Liver (tissue), 9 donors: ENCODE results near the gene TNNT3. TPM values are rescaled to one million over a fixed set of nuclear protein-coding genes. Genes with fewer than 3 reads are reported as not detected.

Experiments used
- DNase-seq: peaks from one replicate; pipeline ENCODE4 v3.0.0-alpha.2; 2017; ENCODE audit warnings: low spot score
- H3K27ac ChIP-seq, 2 donors: one replicate each; pipeline ENCODE4 v1.7.0; 2013; ENCODE audit warnings: inconsistent platforms in 2 of 2, low read length in 2 of 2, control low read depth in 1 of 2, low read depth in 1 of 2, mild to moderate bottlenecking in 1 of 2
- H3K27me3 ChIP-seq, 4 donors: one replicate each; pipeline versions ENCODE4 v1.6.1 to v1.7.0; 2013; ENCODE audit warnings: low read length in 3 of 4, inconsistent platforms in 1 of 4, mild to moderate bottlenecking in 1 of 4, moderate library complexity in 1 of 4; ENCODE audit not compliant: control insufficient read depth in 4 of 4, insufficient read depth in 4 of 4
- H3K36me3 ChIP-seq, 4 donors: one replicate each; pipeline versions ENCODE4 v1.6.1 to v1.7.0; 2013; ENCODE audit warnings: low read length in 3 of 4, mild to moderate bottlenecking in 3 of 4, low read depth in 1 of 4, moderate library complexity in 1 of 4; ENCODE audit not compliant: control insufficient read depth in 4 of 4, insufficient read depth in 3 of 4
- H3K4me1 ChIP-seq, 4 donors: one replicate each; pipeline versions ENCODE4 v1.6.1 to v1.7.0; 2013; ENCODE audit warnings: low read length in 3 of 4, mild to moderate bottlenecking in 3 of 4, moderate library complexity in 1 of 4; ENCODE audit not compliant: control insufficient read depth in 4 of 4, insufficient read depth in 4 of 4
- H3K4me3 ChIP-seq, 3 donors: one replicate each; pipeline versions ENCODE4 v1.6.1 to v1.7.0; 2013; ENCODE audit warnings: low read length in 3 of 3, control low read depth in 1 of 3, low read depth in 1 of 3, mild to moderate bottlenecking in 1 of 3
- H3K9ac ChIP-seq, 2 donors: one replicate each; pipeline ENCODE4 v1.7.0; 2013; ENCODE audit warnings: low read length in 2 of 2, mild to moderate bottlenecking in 2 of 2, moderate library complexity in 2 of 2, control low read depth in 1 of 2, low read depth in 1 of 2
- H3K9me3 ChIP-seq, 4 donors: one replicate each; pipeline versions ENCODE4 v1.6.1 to v1.7.0; 2013; ENCODE audit warnings: low read length in 3 of 4; ENCODE audit not compliant: control insufficient read depth in 4 of 4
- FOXA1 ChIP-seq: IDR thresholded peaks from 2 replicates; pipeline ENCODE4 v1.6.1; 2016; ENCODE audit warnings: antibody characterized with exemption
- FOXA2 ChIP-seq: IDR thresholded peaks from 2 replicates; pipeline ENCODE4 v1.6.1; 2016; ENCODE audit warnings: antibody characterized with exemption
- GABPA ChIP-seq, 2 donors: IDR thresholded peaks in 1 of 2; conservative IDR thresholded peaks in 1 of 2; 2 replicates each; pipeline ENCODE4 v1.6.1; 2016; ENCODE audit warnings: antibody characterized with exemption in 2 of 2, mild to moderate bottlenecking in 1 of 2, moderate library complexity in 1 of 2
- HNF4A ChIP-seq, 2 donors: conservative IDR thresholded peaks; 2 replicates each; pipeline ENCODE4 v1.6.1; 2016; ENCODE audit warnings: antibody characterized with exemption in 2 of 2, mild to moderate bottlenecking in 2 of 2
- HNF4G ChIP-seq: IDR thresholded peaks from 2 replicates; pipeline ENCODE4 v1.6.1; 2016; ENCODE audit warnings: antibody characterized with exemption
- RAD21 ChIP-seq, 2 donors: IDR thresholded peaks; 2 replicates each; pipeline ENCODE4 v1.6.1; 2016; ENCODE audit warnings: antibody characterized with exemption in 2 of 2, mild to moderate bottlenecking in 2 of 2
- RXRA ChIP-seq, 2 donors: IDR thresholded peaks; 2 replicates each; pipeline ENCODE4 v1.6.1; 2017 to 2018; ENCODE audit warnings: antibody characterized with exemption in 2 of 2, mild to moderate bottlenecking in 1 of 2
- SP1 ChIP-seq: IDR thresholded peaks from 2 replicates; pipeline ENCODE4 v1.6.1; 2018; ENCODE audit warnings: antibody characterized with exemption, mild to moderate bottlenecking
- YY1 ChIP-seq: IDR thresholded peaks from 2 replicates; pipeline ENCODE4 v1.6.1; 2016; ENCODE audit warnings: antibody characterized with exemption, mild to moderate bottlenecking
- whole genome bisulfite sequencing: extraction: QIAGEN DNeasy Blood & Tissue Kit; methylation state at CpG from one replicate; pipeline ENCODE4 v1.1.7; 2013; 5-methylcytosine and 5-hydroxymethylcytosine counted together
- polyA plus RNA-seq, 2 donors: library from polyadenylated mRNA; stranded (reverse) in 1 of 2; unstranded in 1 of 2; fragments of 200-250 nt in 1 of 2; fragments of >200 nt in 1 of 2; fragmentation: Nextera tagmentation in 1 of 2; extraction: Ambion mirVana in 1 of 2; gene quantifications; one replicate each; pipeline versions ENCODE4 v1.2.1 to v1.2.3, GENCODE V29; 2013 to 2015
- total RNA-seq, 2 donors: library from RNA; depleted of rRNA; stranded (reverse); fragments of >200 nt; gene quantifications; one replicate each; pipeline ENCODE4 v1.2.3, GENCODE V29; 2014
- TF ChIP-seq, protein P1 (sequence below): IDR thresholded peaks from 2 replicates; pipeline ENCODE4 v1.6.1; 2016; ENCODE audit warnings: antibody characterized with exemption, mild to moderate bottlenecking
- TF ChIP-seq, protein P2 (sequence below): IDR thresholded peaks from 2 replicates; pipeline ENCODE4 v1.6.1; 2016; ENCODE audit warnings: antibody characterized with exemption
- TF ChIP-seq, protein P3 (sequence below): IDR thresholded peaks from 2 replicates; pipeline ENCODE4 v1.6.1; 2016; ENCODE audit warnings: antibody characterized with exemption
- TF ChIP-seq, protein P4 (sequence below): fragments of 150-350 bp; IDR thresholded peaks from 2 replicates; pipeline ENCODE4 v1.5.1; 2017; ENCODE audit warnings: improper control_type of control experiment, low read depth, low read length; ENCODE audit not compliant: missing input control
- donor health status: healthy.
- donor health status: healthy.
- donor health status: healthy.
- donor health status: healthy.
- donor health status: healthy.

TNNT3 gene
- total and polyA plus RNA-seq, 4 donors = 0.06 to 0.14 TPM; not detected in 2

DNA sequence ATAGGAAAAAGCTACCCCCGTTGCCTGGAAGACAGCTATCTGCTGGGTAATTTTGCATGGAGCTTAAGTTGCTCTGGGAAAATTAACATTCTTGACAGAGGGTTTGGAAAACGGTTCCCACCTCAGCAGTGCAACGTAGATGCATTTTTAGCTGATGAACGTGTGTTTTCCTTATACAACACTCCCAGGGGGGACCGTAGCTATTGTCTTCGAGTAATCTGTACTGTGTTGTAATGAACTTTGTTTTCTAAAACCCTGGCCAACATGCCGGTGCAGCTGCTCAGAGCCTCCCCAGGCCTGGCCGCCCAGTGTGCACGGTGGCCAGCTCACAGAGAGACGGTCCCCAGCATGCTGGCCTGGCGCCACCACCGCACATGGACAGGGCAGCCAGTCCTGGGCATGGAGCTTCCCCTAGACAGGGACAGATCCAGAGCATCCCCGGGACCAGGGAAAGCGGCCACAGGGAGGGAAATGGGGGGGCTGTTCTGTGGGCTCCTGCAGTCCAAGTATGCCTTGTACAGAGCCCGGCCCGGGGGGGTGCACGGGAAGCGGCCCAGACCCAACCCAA, 2.2 kb downstream of the TNNT3 start:
- Histone ChIP-seq H3K36me3 (no peaks in the 10 kb centered on the region), H3K9ac (no peak overlapping the region), H3K4me3 (no peak overlapping the region), H3K9me3 (no peaks in the 10 kb centered on the region), H3K27ac (no peak overlapping the region), H3K27me3 (no peaks in the 10 kb centered on the region), H3K4me1 (no peaks in the 10 kb centered on the region)
- TF ChIP-seq, protein P1, sequence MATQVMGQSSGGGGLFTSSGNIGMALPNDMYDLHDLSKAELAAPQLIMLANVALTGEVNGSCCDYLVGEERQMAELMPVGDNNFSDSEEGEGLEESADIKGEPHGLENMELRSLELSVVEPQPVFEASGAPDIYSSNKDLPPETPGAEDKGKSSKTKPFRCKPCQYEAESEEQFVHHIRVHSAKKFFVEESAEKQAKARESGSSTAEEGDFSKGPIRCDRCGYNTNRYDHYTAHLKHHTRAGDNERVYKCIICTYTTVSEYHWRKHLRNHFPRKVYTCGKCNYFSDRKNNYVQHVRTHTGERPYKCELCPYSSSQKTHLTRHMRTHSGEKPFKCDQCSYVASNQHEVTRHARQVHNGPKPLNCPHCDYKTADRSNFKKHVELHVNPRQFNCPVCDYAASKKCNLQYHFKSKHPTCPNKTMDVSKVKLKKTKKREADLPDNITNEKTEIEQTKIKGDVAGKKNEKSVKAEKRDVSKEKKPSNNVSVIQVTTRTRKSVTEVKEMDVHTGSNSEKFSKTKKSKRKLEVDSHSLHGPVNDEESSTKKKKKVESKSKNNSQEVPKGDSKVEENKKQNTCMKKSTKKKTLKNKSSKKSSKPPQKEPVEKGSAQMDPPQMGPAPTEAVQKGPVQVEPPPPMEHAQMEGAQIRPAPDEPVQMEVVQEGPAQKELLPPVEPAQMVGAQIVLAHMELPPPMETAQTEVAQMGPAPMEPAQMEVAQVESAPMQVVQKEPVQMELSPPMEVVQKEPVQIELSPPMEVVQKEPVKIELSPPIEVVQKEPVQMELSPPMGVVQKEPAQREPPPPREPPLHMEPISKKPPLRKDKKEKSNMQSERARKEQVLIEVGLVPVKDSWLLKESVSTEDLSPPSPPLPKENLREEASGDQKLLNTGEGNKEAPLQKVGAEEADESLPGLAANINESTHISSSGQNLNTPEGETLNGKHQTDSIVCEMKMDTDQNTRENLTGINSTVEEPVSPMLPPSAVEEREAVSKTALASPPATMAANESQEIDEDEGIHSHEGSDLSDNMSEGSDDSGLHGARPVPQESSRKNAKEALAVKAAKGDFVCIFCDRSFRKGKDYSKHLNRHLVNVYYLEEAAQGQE = no peak
- no peak for DNase-seq
- 66% methylated on average over 18 of the region's 18 CpGs for WGBS

DNA sequence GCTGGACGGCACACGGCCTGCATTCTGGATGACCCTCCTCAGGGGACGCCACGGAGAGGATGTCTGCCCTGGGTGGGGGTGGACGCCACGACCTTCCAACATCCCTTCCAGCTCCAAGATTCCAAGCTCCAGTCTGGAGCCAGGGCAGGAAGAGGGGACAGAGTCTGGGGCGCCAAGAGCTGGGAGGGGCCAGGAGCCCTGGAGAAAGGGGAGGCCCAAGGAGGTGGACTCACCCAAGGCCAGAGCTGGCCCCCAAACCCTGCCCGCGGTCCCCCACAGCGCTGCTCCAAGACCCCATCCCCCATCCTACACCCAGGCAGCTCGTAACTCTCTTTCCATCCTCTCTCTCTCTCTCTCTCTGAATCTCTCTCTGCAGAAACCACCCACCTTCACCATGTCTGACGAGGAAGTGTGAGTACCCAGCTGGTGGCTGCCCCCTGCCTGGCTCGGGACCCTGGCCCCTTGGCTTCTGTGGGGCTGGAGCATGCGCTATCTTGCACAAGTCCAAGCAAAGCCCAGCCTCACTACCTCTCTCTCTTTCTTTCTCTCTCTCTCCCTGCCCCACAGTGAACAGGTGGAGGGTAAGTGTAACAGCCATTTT, 3.1 kb downstream of the TNNT3 start:
- Histone ChIP-seq H3K4me1 (no peaks in the 10 kb centered on the region), H3K27me3 (no peaks in the 10 kb centered on the region), H3K36me3 (no peaks in the 10 kb centered on the region), H3K27ac (no peak overlapping the region), H3K9ac (no peak overlapping the region), H3K9me3 (no peaks in the 10 kb centered on the region), H3K4me3 (no peak overlapping the region)
- 76% methylated on average over 14 of the region's 14 CpGs for WGBS
- TF ChIP-seq FOXA1 (no peak), YY1 (no peak), RXRA (IDR thresholded peaks at IDR 0.05) (no peak), HNF4G (no peak), RAD21 (IDR thresholded peaks at IDR 0.05) (no peak), GABPA (IDR thresholded peaks at IDR 0.05 in 1 of 2, conservative IDR thresholded peaks at IDR 0.05 in 1 of 2) (no peak), SP1 (no peak), FOXA2 (no peak), HNF4A (conservative IDR thresholded peaks at IDR 0.05) (no peak)
- TF ChIP-seq, protein P2, sequence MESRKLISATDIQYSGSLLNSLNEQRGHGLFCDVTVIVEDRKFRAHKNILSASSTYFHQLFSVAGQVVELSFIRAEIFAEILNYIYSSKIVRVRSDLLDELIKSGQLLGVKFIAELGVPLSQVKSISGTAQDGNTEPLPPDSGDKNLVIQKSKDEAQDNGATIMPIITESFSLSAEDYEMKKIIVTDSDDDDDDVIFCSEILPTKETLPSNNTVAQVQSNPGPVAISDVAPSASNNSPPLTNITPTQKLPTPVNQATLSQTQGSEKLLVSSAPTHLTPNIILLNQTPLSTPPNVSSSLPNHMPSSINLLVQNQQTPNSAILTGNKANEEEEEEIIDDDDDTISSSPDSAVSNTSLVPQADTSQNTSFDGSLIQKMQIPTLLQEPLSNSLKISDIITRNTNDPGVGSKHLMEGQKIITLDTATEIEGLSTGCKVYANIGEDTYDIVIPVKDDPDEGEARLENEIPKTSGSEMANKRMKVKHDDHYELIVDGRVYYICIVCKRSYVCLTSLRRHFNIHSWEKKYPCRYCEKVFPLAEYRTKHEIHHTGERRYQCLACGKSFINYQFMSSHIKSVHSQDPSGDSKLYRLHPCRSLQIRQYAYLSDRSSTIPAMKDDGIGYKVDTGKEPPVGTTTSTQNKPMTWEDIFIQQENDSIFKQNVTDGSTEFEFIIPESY = no peak
- TF ChIP-seq, protein P3, sequence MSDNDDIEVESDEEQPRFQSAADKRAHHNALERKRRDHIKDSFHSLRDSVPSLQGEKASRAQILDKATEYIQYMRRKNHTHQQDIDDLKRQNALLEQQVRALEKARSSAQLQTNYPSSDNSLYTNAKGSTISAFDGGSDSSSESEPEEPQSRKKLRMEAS = no peak
- TF ChIP-seq, protein P1 = no peak
- TF ChIP-seq, protein P4, sequence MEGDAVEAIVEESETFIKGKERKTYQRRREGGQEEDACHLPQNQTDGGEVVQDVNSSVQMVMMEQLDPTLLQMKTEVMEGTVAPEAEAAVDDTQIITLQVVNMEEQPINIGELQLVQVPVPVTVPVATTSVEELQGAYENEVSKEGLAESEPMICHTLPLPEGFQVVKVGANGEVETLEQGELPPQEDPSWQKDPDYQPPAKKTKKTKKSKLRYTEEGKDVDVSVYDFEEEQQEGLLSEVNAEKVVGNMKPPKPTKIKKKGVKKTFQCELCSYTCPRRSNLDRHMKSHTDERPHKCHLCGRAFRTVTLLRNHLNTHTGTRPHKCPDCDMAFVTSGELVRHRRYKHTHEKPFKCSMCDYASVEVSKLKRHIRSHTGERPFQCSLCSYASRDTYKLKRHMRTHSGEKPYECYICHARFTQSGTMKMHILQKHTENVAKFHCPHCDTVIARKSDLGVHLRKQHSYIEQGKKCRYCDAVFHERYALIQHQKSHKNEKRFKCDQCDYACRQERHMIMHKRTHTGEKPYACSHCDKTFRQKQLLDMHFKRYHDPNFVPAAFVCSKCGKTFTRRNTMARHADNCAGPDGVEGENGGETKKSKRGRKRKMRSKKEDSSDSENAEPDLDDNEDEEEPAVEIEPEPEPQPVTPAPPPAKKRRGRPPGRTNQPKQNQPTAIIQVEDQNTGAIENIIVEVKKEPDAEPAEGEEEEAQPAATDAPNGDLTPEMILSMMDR = no peak
- no peak for DNase-seq
